OCI-LY1 (cell line): Measurements from ENCODE around the gene ANO6.

Experiments used
- H2AFZ ChIP-seq: fragments of 200-600 bp; sonication (generic), shearing (Covaris generic); 2 replicates; pipeline ENCODE4 v1.6.0; 2014; ENCODE audit warnings: antibody characterized with exemption, mild to moderate bottlenecking, low read length
- H3F3A ChIP-seq: fragments of 200-600 bp; sonication (generic), shearing (Covaris generic); 2 replicates; pipeline ENCODE4 v1.6.0; 2014; ENCODE audit warnings: mild to moderate bottlenecking, antibody characterized with exemption, low read length, moderate library complexity; ENCODE audit not compliant: insufficient read depth
- H3K27ac ChIP-seq: fragments of 200-600 bp; sonication (generic); 2 replicates; pipeline ENCODE4 v1.5.1; 2014; ENCODE audit warnings: low read length, mixed run types, mild to moderate bottlenecking, low read depth; ENCODE audit not compliant: poor library complexity, severe bottlenecking
- H3K27me3 ChIP-seq: fragments of 200-600 bp; sonication (generic); 2 replicates; pipeline ENCODE4 v1.6.0; 2014; ENCODE audit warnings: antibody characterized with exemption, mild to moderate bottlenecking, low read length, moderate library complexity; ENCODE audit not compliant: insufficient read depth
- H3K36me3 ChIP-seq: fragments of 200-600 bp; sonication (generic); 2 replicates; pipeline ENCODE4 v1.6.1; 2014; ENCODE audit warnings: mild to moderate bottlenecking, antibody characterized with exemption, low read length, moderate library complexity, mixed read lengths; ENCODE audit not compliant: insufficient read depth
- H3K4me1 ChIP-seq: fragments of 200-600 bp; sonication (generic); 2 replicates; pipeline ENCODE4 v1.5.1; 2014; ENCODE audit warnings: mild to moderate bottlenecking, low read length, moderate library complexity; ENCODE audit not compliant: insufficient read depth, severe bottlenecking
- H3K4me2 ChIP-seq: fragments of 200-600 bp; sonication (generic), shearing (Covaris generic); 2 replicates; pipeline ENCODE4 v1.6.1; 2014; ENCODE audit warnings: low read length
- H3K4me3 ChIP-seq: fragments of 200-600 bp; sonication (generic); 2 replicates; pipeline ENCODE4 v1.5.1; 2014; ENCODE audit warnings: low read length, low read depth, mild to moderate bottlenecking, mixed read lengths; ENCODE audit not compliant: poor library complexity, severe bottlenecking
- H3K79me2 ChIP-seq: fragments of 200-600 bp; shearing (Covaris generic); 2 replicates; pipeline ENCODE4 v1.6.1; 2016; ENCODE audit warnings: mixed run types, low read length, mixed read lengths; ENCODE audit not compliant: insufficient read depth
- H3K9ac ChIP-seq: fragments of 200-600 bp; sonication (generic), shearing (Covaris generic); 2 replicates; pipeline ENCODE4 v1.6.1; 2014; ENCODE audit warnings: mild to moderate bottlenecking, low read length, mixed read lengths
- H3K9me2 ChIP-seq: fragments of 200-600 bp; sonication (generic), shearing (Covaris generic); 2 replicates; pipeline ENCODE4 v1.6.1; 2014; ENCODE audit warnings: low read depth, mild to moderate bottlenecking, low read length, mixed read lengths
- H3K9me3 ChIP-seq: fragments of 200-600 bp; shearing (Covaris generic); 2 replicates; pipeline ENCODE4 v1.6.1; 2014; ENCODE audit warnings: low read length, mixed read lengths
- H4K20me1 ChIP-seq: fragments of 200-600 bp; sonication (generic), shearing (Covaris generic); 2 replicates; pipeline ENCODE4 v1.6.0; 2016; ENCODE audit warnings: mild to moderate bottlenecking, low read length; ENCODE audit not compliant: insufficient read depth
- EZH2 ChIP-seq: fragments of 200-600 bp; sonication (generic), shearing (Covaris generic); IDR thresholded peaks from 2 replicates; pipeline ENCODE4 v1.8.0; 2017; ENCODE audit warnings: borderline replicate concordance, mixed run types, mild to moderate bottlenecking, antibody characterized with exemption, low read length, moderate library complexity, mixed read lengths
- TF ChIP-seq, protein P1 (sequence below): fragments of 200-600 bp; sonication (generic), shearing (Covaris generic); IDR thresholded peaks from 2 replicates; pipeline ENCODE4 v1.5.1; 2017; ENCODE audit warnings: mild to moderate bottlenecking, antibody characterized with exemption, low read length, moderate library complexity, mixed read lengths

The ANO6 gene

DNA sequence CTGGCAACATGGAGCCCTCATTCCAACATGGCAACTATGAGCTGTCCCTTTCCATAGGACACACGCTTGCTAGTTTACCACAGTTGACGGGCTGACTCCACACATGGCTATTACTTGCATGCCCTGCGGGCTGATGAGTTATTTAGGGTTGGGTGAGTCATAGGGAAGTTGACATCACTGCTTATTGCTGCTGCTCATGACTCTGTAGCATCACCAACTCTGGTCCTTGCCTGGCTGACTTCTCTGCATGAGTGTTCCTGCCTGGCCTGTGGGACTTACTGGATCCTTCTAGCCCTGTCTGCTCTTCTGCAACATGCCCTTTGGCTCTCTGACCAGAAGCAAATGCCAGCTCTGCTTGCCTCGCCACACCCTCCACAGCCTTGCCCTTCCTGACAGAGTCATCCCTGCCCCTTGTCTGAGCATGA, 199.5 kb downstream of the ANO6 start:
- Histone ChIP-seq H3K27ac (no peak overlapping the region), H3K4me1 (peaks cover 15% of the 10 kb centered on the region), H3K36me3 (peaks cover 19% of the 10 kb centered on the region; the same call in 1 of the 2 replicates), H2AFZ (no peak overlapping the region), H3K4me3 (no peak overlapping the region), H3K79me2 (no peaks in the 10 kb centered on the region), H3K9ac (no peak overlapping the region), H3K4me2 (no peak overlapping the region), H4K20me1 (no peaks in the 10 kb centered on the region), H3K27me3 (no peaks in the 10 kb centered on the region), H3F3A (no peaks in the 10 kb centered on the region), H3K9me3 (no peaks in the 10 kb centered on the region), H3K9me2 (no peaks in the 10 kb centered on the region)
- TF ChIP-seq EZH2, result no peak
- TF ChIP-seq, protein P1, sequence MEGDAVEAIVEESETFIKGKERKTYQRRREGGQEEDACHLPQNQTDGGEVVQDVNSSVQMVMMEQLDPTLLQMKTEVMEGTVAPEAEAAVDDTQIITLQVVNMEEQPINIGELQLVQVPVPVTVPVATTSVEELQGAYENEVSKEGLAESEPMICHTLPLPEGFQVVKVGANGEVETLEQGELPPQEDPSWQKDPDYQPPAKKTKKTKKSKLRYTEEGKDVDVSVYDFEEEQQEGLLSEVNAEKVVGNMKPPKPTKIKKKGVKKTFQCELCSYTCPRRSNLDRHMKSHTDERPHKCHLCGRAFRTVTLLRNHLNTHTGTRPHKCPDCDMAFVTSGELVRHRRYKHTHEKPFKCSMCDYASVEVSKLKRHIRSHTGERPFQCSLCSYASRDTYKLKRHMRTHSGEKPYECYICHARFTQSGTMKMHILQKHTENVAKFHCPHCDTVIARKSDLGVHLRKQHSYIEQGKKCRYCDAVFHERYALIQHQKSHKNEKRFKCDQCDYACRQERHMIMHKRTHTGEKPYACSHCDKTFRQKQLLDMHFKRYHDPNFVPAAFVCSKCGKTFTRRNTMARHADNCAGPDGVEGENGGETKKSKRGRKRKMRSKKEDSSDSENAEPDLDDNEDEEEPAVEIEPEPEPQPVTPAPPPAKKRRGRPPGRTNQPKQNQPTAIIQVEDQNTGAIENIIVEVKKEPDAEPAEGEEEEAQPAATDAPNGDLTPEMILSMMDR, result no peak

- Histone ChIP-seq H3F3A (no peaks in the 10 kb centered on the region), H3K9me3 (no peaks in the 10 kb centered on the region), H2AFZ (no peak overlapping the region), H3K27me3 (no peaks in the 10 kb centered on the region), H3K4me1 (peaks cover 9% of the 10 kb centered on the region), H3K27ac (no peak overlapping the region), H3K79me2 (no peaks in the 10 kb centered on the region), H3K4me3 (no peak overlapping the region), H3K36me3 (peaks cover 18% of the 10 kb centered on the region; the same call in 1 of the 2 replicates), H3K9ac (no peak overlapping the region), H4K20me1 (no peaks in the 10 kb centered on the region), H3K4me2 (no peak overlapping the region), H3K9me2 (no peaks in the 10 kb centered on the region)
- TF ChIP-seq EZH2, result no peak
- TF ChIP-seq, protein P1, result no peak
These were observed 200.2 kb downstream of the ANO6 start for GRCh38 chr12:45416126-45416525.

DNA sequence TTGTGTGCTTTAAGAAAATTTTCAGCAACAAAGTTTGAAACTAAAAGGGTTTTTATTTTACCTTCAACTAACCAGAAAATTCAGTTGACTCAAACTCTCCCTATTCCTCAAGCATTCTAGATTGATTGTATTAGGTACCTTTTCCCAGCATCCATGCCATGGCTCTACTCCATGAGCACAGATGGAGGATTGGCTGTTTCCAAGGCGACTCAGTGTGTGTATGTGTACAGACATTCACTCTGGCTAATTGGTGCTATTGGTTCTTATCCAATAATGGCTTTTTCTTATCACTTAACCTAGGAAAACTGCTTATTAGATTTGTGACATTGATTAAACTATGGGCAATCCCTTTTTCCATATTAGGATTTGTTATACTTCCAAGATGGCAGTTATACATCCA, 202.6 kb downstream of the ANO6 start:
- H3K9me3 ChIP-seq, result no peaks in the 10 kb centered on the region
- peaks cover 15% of the 10 kb centered on the region; the same call in 1 of the 2 replicates for H3K36me3 ChIP-seq
- no peak for TF ChIP-seq EZH2
- no peaks in the 10 kb centered on the region for H3K79me2 ChIP-seq
- no peaks in the 10 kb centered on the region for H4K20me1 ChIP-seq
- no peak overlapping the region for H3K4me3 ChIP-seq
- no peak overlapping the region for H3K9ac ChIP-seq
- no peak overlapping the region for H3K4me2 ChIP-seq
- no peaks in the 10 kb centered on the region for H3K27me3 ChIP-seq
- no peak overlapping the region for H3K27ac ChIP-seq
- H3K9me2 ChIP-seq, result no peaks in the 10 kb centered on the region
- H3F3A ChIP-seq, result no peaks in the 10 kb centered on the region
- no peak overlapping the region for H2AFZ ChIP-seq
- H3K4me1 ChIP-seq, result no peaks in the 10 kb centered on the region

DNA sequence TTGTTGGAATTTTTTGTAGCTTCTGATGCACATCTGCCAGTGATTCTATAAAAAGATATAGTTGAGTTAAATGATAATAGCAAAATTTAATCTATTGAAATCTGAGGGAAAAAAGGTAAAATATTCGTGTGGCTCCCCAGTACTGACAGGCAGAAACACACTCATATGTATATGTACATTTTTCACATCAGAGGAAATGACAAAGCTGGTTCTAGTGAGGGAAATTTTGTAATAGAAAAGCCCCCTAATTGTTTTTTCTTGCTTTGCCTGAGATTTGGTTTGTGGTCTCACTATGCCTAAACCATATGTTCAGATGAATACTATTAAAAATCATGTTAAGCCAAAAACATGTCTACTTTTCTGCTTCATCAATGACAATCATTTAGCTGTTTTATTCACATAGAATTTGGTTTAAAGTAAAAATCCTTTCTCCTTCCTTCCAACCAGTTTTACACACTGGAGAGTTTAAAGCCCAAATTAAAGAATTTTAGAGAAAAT, 203.5 kb downstream of the ANO6 start:
- H3K9me3 ChIP-seq, result no peaks in the 10 kb centered on the region
- H3K4me1 ChIP-seq, result no peaks in the 10 kb centered on the region
- TF ChIP-seq, protein P1, result no peak
- no peak for TF ChIP-seq EZH2
- H4K20me1 ChIP-seq, result no peaks in the 10 kb centered on the region
- H3F3A ChIP-seq, result no peaks in the 10 kb centered on the region
- H2AFZ ChIP-seq, result no peak overlapping the region
- peaks cover 19% of the 10 kb centered on the region; the same call in 1 of the 2 replicates for H3K36me3 ChIP-seq
- no peaks in the 10 kb centered on the region for H3K27me3 ChIP-seq
- no peaks in the 10 kb centered on the region for H3K9me2 ChIP-seq
- no peak overlapping the region for H3K9ac ChIP-seq
- no peak overlapping the region for H3K27ac ChIP-seq
- H3K4me3 ChIP-seq, result no peak overlapping the region
- H3K79me2 ChIP-seq, result no peaks in the 10 kb centered on the region
- H3K4me2 ChIP-seq, result no peak overlapping the region
